ENCODE data around the gene CCBE1.
"Not testable (repeated sequence)": the region's sequence is repeated elsewhere in the genome, so short reads cannot be mapped to it uniquely, and the experiment has no call there.

The CCBE1 gene

GRCh38 chr18:59539108-59539507, 158.1 kb downstream of the CCBE1 start:
- DNase-seq (ENCODE audit: low read depth): no peak

- DNase-seq (ENCODE audit: low read depth): no peak
Measured at GRCh38 chr18:59537579-59537978, 159.6 kb downstream of the CCBE1 start.

GRCh38 chr18:59536166-59536565, 161.1 kb downstream of the CCBE1 start:
- DNase-seq (ENCODE audit: low read depth): no peak

GRCh38 chr18:59535055-59535454, 162.2 kb downstream of the CCBE1 start:
- DNase-seq (ENCODE audit: low read depth): no peak

GRCh38 chr18:59528866-59529265, 168.4 kb downstream of the CCBE1 start:
- DNase-seq (ENCODE audit: low read depth): no peak

GRCh38 chr18:59520562-59521355, 176.5 kb downstream of the CCBE1 start:
- DNase-seq (ENCODE audit: low read depth): no peak

- no peak for DNase-seq (ENCODE audit: low read depth)
Measured at GRCh38 chr18:59518705-59519104, 178.5 kb downstream of the CCBE1 start.

GRCh38 chr18:59517446-59518165, 179.6 kb downstream of the CCBE1 start:
- DNase-seq (ENCODE audit: low read depth): no peak

- DNase-seq (ENCODE audit: low read depth): no peak
Measured at GRCh38 chr18:59516356-59517155, 180.7 kb downstream of the CCBE1 start.

GRCh38 chr18:59515956-59516355, 181.3 kb downstream of the CCBE1 start:
- DNase-seq (ENCODE audit: low read depth): not testable (repeated sequence)

GRCh38 chr18:59515147-59515546, 182.1 kb downstream of the CCBE1 start:
- DNase-seq (ENCODE audit: low read depth): no peak

- DNase-seq (ENCODE audit: low read depth): no peak
Measured at GRCh38 chr18:59514203-59514602, 183.0 kb downstream of the CCBE1 start.

GRCh38 chr18:59512025-59512755, 185.0 kb downstream of the CCBE1 start:
- no peak for DNase-seq (ENCODE audit: low read depth)

GRCh38 chr18:59509481-59510442, 187.5 kb downstream of the CCBE1 start:
- no peak for DNase-seq (ENCODE audit: low read depth)

- no peak for DNase-seq (ENCODE audit: low read depth)
Measured at GRCh38 chr18:59505356-59505755, 191.9 kb downstream of the CCBE1 start.

- no peak for DNase-seq (ENCODE audit: low read depth)
Measured at GRCh38 chr18:59502274-59503175, 194.7 kb downstream of the CCBE1 start.

- no peak for DNase-seq (ENCODE audit: low read depth)
Measured at GRCh38 chr18:59501920-59502273, 195.3 kb downstream of the CCBE1 start.

GRCh38 chr18:59500765-59501164, 196.5 kb downstream of the CCBE1 start:
- DNase-seq (ENCODE audit: low read depth): no peak

- no peak for DNase-seq (ENCODE audit: low read depth)
Measured at GRCh38 chr18:59498506-59499086, 198.6 kb downstream of the CCBE1 start.
